ENCODE measurements around the gene VTI1A.

DNA sequence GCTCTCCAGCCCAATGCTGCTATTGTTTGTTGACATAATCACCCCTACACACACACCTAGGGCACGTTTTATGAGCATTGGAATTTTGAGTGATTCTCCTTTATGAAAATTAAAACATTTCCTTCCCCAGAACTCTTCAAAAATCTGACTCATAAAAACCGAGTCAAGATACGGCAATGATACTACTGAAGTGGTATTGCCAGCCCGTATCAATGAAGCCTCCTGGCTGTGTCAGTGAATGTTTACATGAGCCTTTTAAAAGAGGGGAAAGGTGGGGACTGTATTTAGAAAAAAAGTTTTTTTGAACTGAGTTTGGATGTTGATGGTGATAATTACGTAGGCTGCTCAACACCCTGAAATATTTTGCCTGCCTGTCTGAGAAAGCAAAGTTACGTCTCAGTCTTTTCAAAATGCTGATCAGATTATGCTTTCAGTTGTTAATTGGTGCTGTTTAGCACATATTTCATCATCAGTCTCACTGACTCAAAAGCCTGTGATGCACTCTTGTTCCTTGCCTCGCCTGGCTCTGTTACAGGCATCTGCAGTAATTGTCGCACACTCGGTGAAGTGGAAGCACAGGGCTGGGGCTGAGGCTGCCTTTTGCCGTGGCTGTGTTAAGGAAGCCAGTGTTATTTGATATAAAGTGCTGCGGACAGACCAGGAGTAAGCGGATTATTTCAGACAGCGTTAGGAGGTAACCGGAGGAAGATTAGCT, 345.6 kb downstream of the VTI1A start:
- TF ChIP-seq CTCF (conservative IDR thresholded peaks at IDR 0.05; ENCODE audit: low read depth, low read length) = no peak
- no peak for TF ChIP-seq POLR2A (IDR thresholded peaks at IDR 0.05; ENCODE audit: low read depth, low read length)
- no peak for TF ChIP-seq BHLHE40 (IDR thresholded peaks at IDR 0.05; ENCODE audit: low read depth, low read length)
- no peak for TF ChIP-seq MAZ (IDR thresholded peaks at IDR 0.05; ENCODE audit: borderline replicate concordance, low read depth, low read length)
- TF ChIP-seq CEBPB (IDR thresholded peaks at IDR 0.05; ENCODE audit: low read depth, low read length) = peak; percentile 75
- no peak for TF ChIP-seq RFX5 (IDR thresholded peaks at IDR 0.05; ENCODE audit: low read depth, low read length)
- no peak for TF ChIP-seq SMC3 (IDR thresholded peaks at IDR 0.05; ENCODE audit: low read depth, low read length)
- TF ChIP-seq NFE2L2 (IDR thresholded peaks at IDR 0.05; ENCODE audit: low read depth, low read length) = no peak
- TF ChIP-seq RAD21 (IDR thresholded peaks at IDR 0.05; ENCODE audit: low read length) = no peak
- TF ChIP-seq FOS (IDR thresholded peaks at IDR 0.05; ENCODE audit: low read depth, low read length) = no peak
- no peak for TF ChIP-seq CHD1 (IDR thresholded peaks at IDR 0.05; ENCODE audit: low read depth, low read length)

All from IMR-90 (cell line).